HL-60 (cell line): ENCODE results near the gene LDAH.

Experiments used
- CTCF ChIP-seq: IDR thresholded peaks from one replicate; pipeline ENCODE4 v1.5.1; 2011; ENCODE audit warnings: low read length, control low read depth, inconsistent platforms; ENCODE audit not compliant: insufficient read depth
- GABPA ChIP-seq: IDR thresholded peaks from 2 replicates; pipeline ENCODE4 v1.6.1; 2012; ENCODE audit warnings: low read depth
- POLR2AphosphoS5 ChIP-seq: IDR thresholded peaks from 2 replicates; pipeline ENCODE4 v1.6.1; 2012; ENCODE audit warnings: low read depth
- REST ChIP-seq: IDR thresholded peaks from 2 replicates; pipeline ENCODE4 v1.6.1; 2012; ENCODE audit warnings: low read depth; ENCODE audit not compliant: insufficient replicate concordance
- SPI1 ChIP-seq: IDR thresholded peaks from 2 replicates; pipeline ENCODE4 v1.6.1; 2012; ENCODE audit warnings: low read depth, mild to moderate bottlenecking, borderline replicate concordance

DNA sequence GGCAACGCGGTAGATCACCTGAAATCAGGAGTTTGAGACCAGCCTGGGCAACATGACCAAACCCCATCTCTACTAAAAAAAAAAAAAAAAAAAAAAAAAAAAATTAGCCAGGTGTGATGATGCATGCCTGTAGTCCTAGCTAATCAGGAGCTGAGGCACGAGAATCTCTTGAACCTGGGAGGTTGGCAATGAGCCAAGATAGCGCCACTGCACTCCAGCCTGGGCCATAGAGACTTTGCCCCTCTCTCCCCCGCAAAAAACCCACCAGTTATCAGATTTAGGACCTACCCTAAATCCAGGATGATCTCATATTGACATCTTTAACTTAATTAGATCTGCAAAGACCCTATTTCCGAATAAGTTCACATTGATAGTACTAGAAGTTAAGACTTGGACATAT lies 29.2 kb upstream of the LDAH start:
- TF ChIP-seq CTCF (no peak), POLR2AphosphoS5 (no peak), REST (no peak), GABPA (no peak), SPI1 (no peak)
